H7 (cell line): ENCODE results near the gene MRPS5. TPM values are rescaled to one million over a fixed set of nuclear protein-coding genes. Genes with fewer than 3 reads are reported as not detected.
"Not testable (repeated sequence)": the region's sequence is repeated elsewhere in the genome, so short reads cannot be mapped to it uniquely, and the experiment has no call there.

ENCODE experiments used
- DNase-seq: peaks from one replicate; pipeline ENCODE4 v3.0.0; 2012
- H3K27me3 ChIP-seq: 2 replicates; pipeline ENCODE4 v1.6.0; 2011; ENCODE audit warnings: mild to moderate bottlenecking, low read length; ENCODE audit not compliant: control insufficient read depth, insufficient read depth
- H3K36me3 ChIP-seq: replicated peaks from 2 replicates; pipeline ENCODE4 v1.5.1; 2011; ENCODE audit warnings: low read length; ENCODE audit not compliant: control insufficient read depth, insufficient read depth
- H3K4me3 ChIP-seq: 2 replicates; pipeline ENCODE4 v1.5.1; 2011; ENCODE audit warnings: low read depth, mild to moderate bottlenecking, control low read depth, low read length, moderate library complexity; ENCODE audit not compliant: insufficient read depth
- total RNA-seq: library from RNA; depleted of rRNA; stranded (reverse); fragments of >200 nt; shearing (Covaris generic); gene quantifications from 2 replicates; pipeline ENCODE4 v1.2.3, GENCODE V29; 2014; rRNA removed

The MRPS5 gene
- total RNA-seq, 1 experiment from 2014 or later = 71.7 TPM

DNA sequence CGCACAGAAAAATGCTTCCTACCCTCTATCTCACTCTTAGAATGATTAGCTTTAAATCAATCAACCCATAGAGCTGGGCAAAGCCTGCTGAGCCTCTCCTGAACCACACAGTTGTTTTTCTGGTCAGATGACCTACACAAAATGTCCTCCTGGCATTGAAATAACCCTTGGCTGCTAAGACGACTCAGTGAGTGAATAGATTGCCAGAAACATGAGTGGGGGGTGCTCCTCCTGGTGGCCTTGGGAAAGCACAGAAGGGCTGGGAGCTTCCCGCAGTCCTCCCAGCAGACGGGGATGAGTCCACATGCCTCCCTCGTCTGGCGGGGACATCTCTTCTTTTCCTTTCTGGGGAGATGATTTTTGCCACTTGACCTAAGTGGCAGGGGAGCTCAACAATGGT lies 81.2 kb downstream of the MRPS5 start:
- H3K27me3 ChIP-seq = peaks cover 2% of the 10 kb centered on the region; the same call in 1 of the 2 replicates
- DNase-seq = no peak
- no peak overlapping the region for H3K4me3 ChIP-seq
- no peaks in the 10 kb centered on the region for H3K36me3 ChIP-seq

DNA sequence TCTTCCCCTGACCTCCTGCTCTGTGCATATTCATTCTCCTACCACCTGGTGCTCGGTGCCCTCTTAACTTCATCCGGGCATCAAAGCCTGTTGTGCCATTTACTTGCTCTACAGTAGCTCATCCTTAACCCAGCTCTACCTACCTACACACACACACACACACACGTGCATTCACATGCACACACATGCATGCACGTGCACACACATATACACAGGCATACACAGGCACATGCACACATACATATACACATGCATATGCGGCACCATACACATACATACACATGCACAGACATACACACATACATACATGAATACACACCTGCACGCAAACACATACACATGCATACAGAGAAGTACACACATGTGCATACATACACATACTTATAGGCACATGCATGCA lies 81.6 kb downstream of the MRPS5 start:
- peaks cover 2% of the 10 kb centered on the region; the same call in 1 of the 2 replicates for H3K27me3 ChIP-seq
- H3K4me3 ChIP-seq = no peak overlapping the region
- H3K36me3 ChIP-seq = no peaks in the 10 kb centered on the region
- no peak for DNase-seq

- H3K4me3 ChIP-seq = no peak overlapping the region
- peaks cover 2% of the 10 kb centered on the region; the same call in 1 of the 2 replicates for H3K27me3 ChIP-seq
- H3K36me3 ChIP-seq = no peaks in the 10 kb centered on the region
- no peak for DNase-seq
Observed at GRCh38 chr2:95039363-95039762, 82.2 kb downstream of the MRPS5 start.

GRCh38 chr2:95038635-95039298 lies 82.8 kb downstream of the MRPS5 start:
- no peak overlapping the region for H3K4me3 ChIP-seq

DNA sequence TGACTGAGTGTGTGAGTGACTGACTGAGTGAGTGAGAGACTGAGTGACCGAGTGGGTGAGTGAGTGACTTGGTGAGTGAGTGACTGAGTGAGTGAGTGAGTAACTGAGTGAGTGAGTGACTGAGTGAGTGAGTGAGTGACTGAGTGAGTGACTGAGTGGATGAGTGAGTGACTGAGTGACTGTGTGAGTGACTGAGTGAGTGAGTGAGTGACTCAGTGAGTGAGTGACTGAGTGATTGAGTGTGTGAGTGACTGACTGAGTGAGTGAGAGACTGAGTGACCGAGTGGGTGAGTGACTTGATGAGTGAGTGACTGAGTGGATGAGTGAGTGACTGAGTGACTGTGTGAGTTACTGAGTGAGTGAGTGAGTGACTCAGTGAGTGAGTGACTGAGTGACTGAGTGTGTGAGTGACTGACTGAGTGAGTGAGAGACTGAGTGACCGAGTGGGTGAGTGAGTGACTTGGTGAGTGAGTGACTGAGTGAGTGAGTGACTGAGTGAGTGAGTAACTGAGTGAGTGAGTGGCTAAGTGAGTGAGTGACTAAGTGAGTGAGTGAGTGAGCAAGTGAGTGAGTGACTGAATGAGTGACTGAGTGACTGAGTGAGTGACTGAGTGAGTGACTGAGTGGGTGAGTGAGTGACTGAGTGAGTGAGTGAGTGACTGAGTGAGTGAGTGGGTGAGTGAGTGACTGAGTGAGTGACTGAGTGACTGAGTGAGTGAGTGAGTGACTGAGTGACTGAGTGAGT lies 83.6 kb downstream of the MRPS5 start:
- DNase-seq, H3K27me3 ChIP-seq, H3K36me3 ChIP-seq, H3K4me3 ChIP-seq: not testable (repeated sequence)

More at GRCh38 chr2:95038635-95039298, 82.8 kb downstream of the MRPS5 start:
- H3K27me3 ChIP-seq = peaks cover 2% of the 10 kb centered on the region; the same call in 1 of the 2 replicates
- no peak for DNase-seq
- H3K36me3 ChIP-seq = no peaks in the 10 kb centered on the region

DNA sequence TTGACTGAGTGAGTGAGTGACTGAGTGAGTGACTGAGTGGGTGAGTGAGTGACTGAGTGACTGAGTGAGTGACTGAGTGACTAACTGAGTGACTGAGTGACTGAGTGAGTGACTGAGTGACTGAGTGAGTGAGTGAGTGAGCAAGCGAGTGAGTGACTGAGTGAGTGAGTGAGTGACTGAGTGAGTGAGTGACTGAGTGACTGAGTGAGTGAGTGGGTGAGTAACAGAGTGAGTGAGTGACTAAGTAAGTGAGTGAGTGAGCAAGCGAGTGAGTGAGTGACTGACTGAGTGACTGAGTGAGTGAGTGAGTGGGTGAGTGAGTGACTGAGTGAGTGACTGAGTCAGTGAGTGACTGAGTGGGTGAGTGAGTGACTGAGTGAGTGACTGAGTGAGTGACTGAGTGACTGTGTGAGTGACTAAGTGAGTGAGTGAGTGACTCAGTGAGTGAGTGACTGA lies 84.2 kb downstream of the MRPS5 start:
- Histone ChIP-seq H3K36me3 (no peaks in the 10 kb centered on the region), H3K4me3 (no peak overlapping the region), H3K27me3 (no peaks in the 10 kb centered on the region)
- no peak for DNase-seq

DNA sequence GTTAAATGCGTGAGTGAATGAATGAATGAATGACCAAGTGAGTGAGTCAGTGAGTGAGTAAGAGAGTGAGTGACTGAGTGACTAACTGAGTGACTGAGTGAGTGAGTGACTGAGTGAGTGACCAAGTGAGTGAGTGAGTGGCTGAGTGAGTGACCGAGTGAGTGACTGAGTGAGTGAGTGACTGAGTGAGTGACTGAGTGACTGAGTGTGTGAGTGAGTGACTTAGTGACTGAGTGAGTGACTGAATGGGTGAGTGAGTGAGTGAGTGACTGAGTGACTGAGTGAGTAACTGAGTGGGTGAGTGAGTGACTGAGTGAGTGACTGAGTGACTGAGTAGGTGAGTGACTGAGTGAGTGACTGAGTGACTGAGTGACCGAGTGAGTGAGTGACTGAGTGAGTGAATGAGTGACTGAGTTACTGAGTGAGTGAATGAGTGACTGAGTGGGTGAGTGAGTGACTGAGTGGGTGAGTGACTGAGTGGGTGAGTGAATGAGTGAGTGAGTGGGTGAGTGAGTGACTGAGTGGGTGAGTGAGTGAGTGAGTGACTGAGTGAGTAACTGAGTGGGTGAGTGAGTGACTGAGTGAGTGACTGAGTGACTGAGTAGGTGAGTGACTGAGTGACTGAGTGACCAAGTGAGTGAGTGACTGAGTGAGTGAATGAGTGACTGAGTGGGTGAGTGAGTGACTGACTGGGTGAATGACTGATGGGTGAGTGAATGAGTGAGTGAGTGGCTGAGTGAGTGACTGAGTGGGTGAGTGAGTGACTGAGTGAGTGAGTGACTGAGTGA lies 84.8 kb downstream of the MRPS5 start:
- no peaks in the 10 kb centered on the region for H3K27me3 ChIP-seq
- DNase-seq = no peak
- no peaks in the 10 kb centered on the region for H3K36me3 ChIP-seq
- H3K4me3 ChIP-seq = no peak overlapping the region

Other genes starting within 250 kb of the MRPS5 start
- 0.80 TPM in 1 of 2 replicates, not detected in the other for gene MAL, start 96.1 kb downstream of the MRPS5 start, total RNA-seq
- 5.2 and 11.4 TPM in 2 replicates for gene ZNF514, start 38.0 kb upstream of the MRPS5 start, total RNA-seq
- gene ZNF2, start 44.0 kb upstream of the MRPS5 start, total RNA-seq = 4.9 and 7.4 TPM in 2 replicates
- gene ZNF892, start 85.7 kb upstream of the MRPS5 start, total RNA-seq = 4.6 and 4.7 TPM in 2 replicates
- 1.1 and 1.8 TPM in 2 replicates for gene PROM2, start 152.6 kb upstream of the MRPS5 start, total RNA-seq
- 0.48 and 3.2 TPM in 2 replicates for gene KCNIP3, start 175.5 kb upstream of the MRPS5 start, total RNA-seq